Activated CD8-positive, alpha-beta T cell treated with anti-CD3 and anti-CD28 coated beads for 36 hours (primary cell): Measurements from ENCODE around the gene ARIH2. TPM values are rescaled to one million over a fixed set of nuclear protein-coding genes. Genes with fewer than 3 reads are reported as not detected.
A peak's percentile ranks its signal among the peaks of the same experiment; 100 is the strongest.

ENCODE experiments used
- ATAC-seq: fragments of 200-7000 bp; cut with Tn5 transposase; one replicate; pipeline ENCODE4 v1.10.0; 2021; ENCODE audit warnings: mild to moderate bottlenecking, moderate library complexity
- CTCF ChIA-PET: fragments of 350-600 bp; sonication (Branson Sonifier 250); formaldehyde crosslinking; loops from one replicate; lab custom pipeline; 2021; ENCODE audit warnings: antibody characterized with exemption; lab: Charles Lee
- POLR2A ChIA-PET: fragments of 350-600 bp; sonication (Branson Sonifier 250); formaldehyde crosslinking; loops from one replicate; lab custom pipeline; 2021; ENCODE audit warnings: antibody characterized with exemption; lab: Charles Lee
- DNase-seq: peaks from one replicate; pipeline ENCODE4 v3.0.0-alpha.2; 2020
- H3K27ac Mint-ChIP-seq: one replicate; pipeline ENCODE4 v1.8.0; 2021; ENCODE audit warnings: mild to moderate bottlenecking, mixed read lengths
- H3K27me3 Mint-ChIP-seq: one replicate; pipeline ENCODE4 v1.8.0; 2021; ENCODE audit warnings: mixed read lengths
- H3K36me3 Mint-ChIP-seq: one replicate; pipeline ENCODE4 v1.8.0; 2021; ENCODE audit warnings: low read depth, mixed read lengths
- H3K4me1 Mint-ChIP-seq: one replicate; pipeline ENCODE4 v1.8.0; 2021; ENCODE audit warnings: low read depth, mixed read lengths
- H3K4me3 Mint-ChIP-seq: one replicate; pipeline ENCODE4 v1.8.0; 2021; ENCODE audit warnings: mild to moderate bottlenecking, moderate library complexity, mixed read lengths
- H3K9me3 Mint-ChIP-seq: one replicate; pipeline ENCODE4 v1.8.0; 2021; ENCODE audit warnings: mixed read lengths
- CTCF ChIP-seq: fragments of 200-600 bp; IDR thresholded peaks from one replicate; pipeline ENCODE4 v1.8.0; 2022; ENCODE audit warnings: antibody characterized with exemption, mild to moderate bottlenecking
- intact Hi-C: fragments of 100-400 bp; cut with micrococcal nuclease; formaldehyde crosslinking; loops from one replicate; pipeline ENCODE4 v1.10.0; 2022
- total RNA-seq, 2 experiments: library from RNA; stranded (reverse); gene quantifications; one replicate each; pipeline ENCODE4 v1.2.3, GENCODE V29; 2021

The ARIH2 gene
- total RNA-seq, 2 experiments from 2014 or later, result 98.2 to 115 TPM

- DNase-seq (peak; percentile 71), ATAC-seq (peak; percentile 4)
- CTCF ChIA-PET, result interaction anchor here (2.3 to 8.6 kb wide), 3 partner anchors 10 to 31 kb away, joined by 18 to 78 read pairs (median 45); partner anchors contain the start of genes P4HTM and WDR6
- intact Hi-C loops, result no loop called here
- peak within 1 kb of the TSS; percentile 94 for H3K27ac Mint-ChIP-seq
- POLR2A ChIA-PET, result interaction anchor here (0.6 to 12.0 kb wide), 8 partner anchors 6 to 62 kb away, joined by 3 to 200 read pairs (median 14); partner anchors contain the start of genes IMPDH2, NDUFAF3, P4HTM and WDR6
- H3K4me3 Mint-ChIP-seq, result peak within 1 kb of the TSS; percentile 87
- H3K9me3 Mint-ChIP-seq, result no peaks in the 10 kb centered on the region
- TF ChIP-seq CTCF, result no peak
- H3K4me1 Mint-ChIP-seq, result peaks cover 18% of the 10 kb centered on the region
- no peaks in the 10 kb centered on the region for H3K27me3 Mint-ChIP-seq
- peaks cover 24% of the 10 kb centered on the region for H3K36me3 Mint-ChIP-seq
Observed at GRCh38 chr3:49017971-49018706, 99.5 kb downstream of the ARIH2 start, which contains the start of gene DALRD3. TSS of gene DALRD3 (minus strand) at chr3:49018580. CDS start at chr3:49018564, 16 bp downstream.

- intact Hi-C loops, result no loop called here
- ChIA-PET POLR2A (interaction anchor here (5.5 to 12.0 kb wide), 2 partner anchors 12 to 28 kb away, joined by 72 to 200 read pairs; partner anchors contain the start of genes P4HTM and WDR6), CTCF (interaction anchor here (4.5 to 8.6 kb wide), 2 partner anchors 11 to 31 kb away, joined by 45 to 78 read pairs; partner anchors contain the start of genes P4HTM and WDR6)
Observed at GRCh38 chr3:49018707-49019006, 100.0 kb downstream of the ARIH2 start.

DNA sequence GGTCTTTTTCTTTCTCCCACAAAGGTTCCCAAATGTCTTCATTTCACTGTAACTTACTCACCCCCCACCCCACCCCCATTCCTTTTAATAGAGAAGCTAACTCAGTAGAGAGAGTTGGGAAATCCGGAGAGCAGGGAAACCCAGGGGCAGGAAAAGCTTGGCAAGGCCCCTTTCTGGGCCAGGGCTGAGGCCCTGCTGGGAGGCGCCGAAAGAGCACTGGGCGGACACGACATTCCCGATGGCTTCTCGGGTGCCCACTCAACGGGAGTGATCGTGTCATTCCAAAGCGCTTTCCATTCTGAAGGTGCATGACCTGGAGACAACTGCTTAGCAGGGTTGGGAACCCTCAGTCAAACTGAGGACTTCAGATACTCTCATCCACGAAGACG, 101.3 kb downstream of the ARIH2 start:
- DNase-seq (no peak), ATAC-seq (no peak)
- TF ChIP-seq CTCF, result no peak
- Mint-ChIP-seq H3K27ac (peak overlapping the region; percentile 94), H3K4me3 (peak overlapping the region; percentile 87), H3K4me1 (peaks cover 32% of the 10 kb centered on the region), H3K27me3 (no peaks in the 10 kb centered on the region), H3K9me3 (no peaks in the 10 kb centered on the region), H3K36me3 (peaks cover 42% of the 10 kb centered on the region)
- POLR2A ChIA-PET, result interaction anchor here (0.6 to 12.0 kb wide), 8 partner anchors 6 to 144 kb away, joined by 3 to 200 read pairs (median 26); partner anchors contain the start of genes IMPDH2, P4HTM, QRICH1 and WDR6
- intact Hi-C loops, result loop anchor here (5.0 kb wide), 1 partner anchor 33 kb away; no protein-coding TSS in a partner anchor
- CTCF ChIA-PET, result interaction anchor here (0.6 to 5.9 kb wide), 5 partner anchors 8 to 249 kb away, joined by 3 to 64 read pairs (median 37); partner anchors contain the start of genes P4HTM, QRICH1 and WDR6

More at GRCh38 chr3:49018707-49019006, 100.0 kb downstream of the ARIH2 start:
- no peaks in the 10 kb centered on the region for H3K27me3 Mint-ChIP-seq
- peaks cover 21% of the 10 kb centered on the region for H3K4me1 Mint-ChIP-seq
- ATAC-seq, result no peak
- H3K4me3 Mint-ChIP-seq, result peak overlapping the region; percentile 87
- DNase-seq, result no peak
- H3K9me3 Mint-ChIP-seq, result no peaks in the 10 kb centered on the region
- peaks cover 29% of the 10 kb centered on the region for H3K36me3 Mint-ChIP-seq
- peak overlapping the region; percentile 89 for H3K27ac Mint-ChIP-seq
- TF ChIP-seq CTCF, result no peak

DNA sequence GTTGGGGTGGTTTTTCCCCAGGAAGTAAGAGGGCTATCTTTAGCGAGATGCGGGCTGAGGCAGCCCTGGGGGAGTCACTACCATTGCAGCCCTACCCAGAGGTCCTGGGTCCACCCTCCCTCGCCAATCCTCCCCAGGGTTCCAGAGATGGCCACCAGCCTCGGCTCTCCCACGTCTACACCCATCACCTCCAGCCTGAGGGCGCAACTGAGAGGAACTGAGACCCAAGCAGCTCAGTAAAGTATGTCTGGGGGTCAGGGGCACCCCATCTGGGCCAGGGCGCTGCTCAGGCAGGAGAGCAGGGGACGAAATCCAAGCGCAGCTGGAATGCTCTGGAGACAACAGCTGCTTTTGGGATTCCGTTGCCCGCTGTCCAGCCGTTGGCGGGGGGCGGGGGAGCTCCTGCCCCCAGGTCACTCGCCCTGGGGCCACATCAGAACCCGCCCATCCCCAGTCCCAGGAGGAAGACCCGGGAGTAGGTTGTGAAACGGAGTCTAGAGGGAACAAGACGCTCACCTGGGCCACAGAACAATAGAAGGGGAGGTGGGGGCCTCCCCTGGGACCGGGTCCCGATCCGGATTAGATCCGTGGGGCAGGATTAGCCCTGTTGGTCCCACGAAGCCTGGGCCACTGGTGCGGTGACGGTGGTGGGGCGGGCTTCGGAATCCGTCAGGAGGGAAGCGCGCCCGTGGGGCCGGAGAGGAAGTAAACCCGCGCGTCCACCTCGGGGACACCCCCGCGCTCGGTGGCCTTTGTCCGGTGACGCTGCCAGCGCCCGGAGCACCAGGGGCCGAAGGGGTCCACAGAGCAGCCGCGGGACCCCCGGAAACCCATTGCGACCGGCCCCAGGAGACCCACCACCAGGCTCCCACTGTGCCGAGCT, 101.9 kb downstream of the ARIH2 start:
- Mint-ChIP-seq H3K36me3 (peaks cover 43% of the 10 kb centered on the region), H3K27me3 (no peaks in the 10 kb centered on the region), H3K9me3 (no peaks in the 10 kb centered on the region), H3K4me1 (peaks cover 39% of the 10 kb centered on the region), H3K4me3 (peak overlapping the region; percentile 87), H3K27ac (peak overlapping the region; percentile 94)
- ChIA-PET POLR2A (interaction anchor here (0.6 to 12.0 kb wide), 16 partner anchors 6 to 449 kb away, joined by 3 to 200 read pairs (median 4); partner anchors contain the start of genes ARIH2, DAG1, IMPDH2 and P4HTM), CTCF (interaction anchor here (0.6 to 5.9 kb wide), 9 partner anchors 8 to 250 kb away, joined by 3 to 64 read pairs (median 13); partner anchors contain the start of genes P4HTM, QRICH1 and WDR6)
- DNase-seq, result peak; percentile 60
- no peak for ATAC-seq
- no peak for TF ChIP-seq CTCF
- intact Hi-C loops, result loop anchor here (5.0 kb wide), 1 partner anchor 33 kb away; no protein-coding TSS in a partner anchor
